Uterus (tissue), 4 donors: ENCODE data around the gene KRT28. TPM values are rescaled to one million over a fixed set of nuclear protein-coding genes. Genes with fewer than 3 reads are reported as not detected.
A peak's percentile ranks its signal among the peaks of the same experiment; 100 is the strongest.

Experiments used
- DNase-seq, 2 donors: peaks; one replicate each; pipeline ENCODE4 v3.0.0-alpha.2; 2019 to 2020
- H3K27ac ChIP-seq, 2 donors: fragments of 200-600 bp; sonication (generic); 1 replicate in 1 of 2; 2 replicates in 1 of 2; pipeline ENCODE4 v1.5.1; 2016 to 2018
- H3K27me3 ChIP-seq, 2 donors: fragments of 200-600 bp; sonication (generic); one replicate each; pipeline ENCODE4 v1.5.1; 2018 to 2019; ENCODE audit warnings: control low read depth in 1 of 2
- H3K36me3 ChIP-seq, 2 donors: fragments of 200-600 bp; sonication (generic); one replicate each; pipeline ENCODE4 v1.5.1; 2019; ENCODE audit warnings: control low read depth in 1 of 2
- H3K4me1 ChIP-seq, 2 donors: fragments of 200-600 bp; sonication (generic); one replicate each; pipeline ENCODE4 v1.5.1; 2018 to 2019; ENCODE audit warnings: control low read depth in 1 of 2
- H3K4me3 ChIP-seq, 2 donors: fragments of 200-600 bp; sonication (generic); 1 replicate in 1 of 2; 2 replicates in 1 of 2; pipeline ENCODE4 v1.5.1; 2018 to 2019; ENCODE audit warnings: mild to moderate bottlenecking in 1 of 2
- H3K9me3 ChIP-seq, 2 donors: fragments of 200-600 bp; sonication (generic); one replicate each; pipeline ENCODE4 v1.5.1; 2019; ENCODE audit warnings: control low read depth in 1 of 2
- CTCF ChIP-seq, 4 experiments: fragments of 200-600 bp in 2 of 4; fragments of 450-650 bp in 2 of 4; sonication (generic) in 2 of 4; IDR thresholded peaks; one replicate each; pipeline ENCODE4 v1.5.1; 2016 to 2019; ENCODE audit warnings: antibody characterized with exemption in 4 of 4, mild to moderate bottlenecking in 2 of 4, moderate library complexity in 1 of 4
- POLR2A ChIP-seq, 2 donors: fragments of 450-650 bp; IDR thresholded peaks; one replicate each; pipeline ENCODE4 v1.6.1; 2016; ENCODE audit warnings: antibody characterized with exemption in 2 of 2, mild to moderate bottlenecking in 1 of 2, moderate library complexity in 1 of 2
- intact Hi-C: fragments of 100-400 bp; cut with DNase I; formaldehyde crosslinking; loops from one replicate; pipeline ENCODE4 v1.15.1; 2023; ENCODE audit warnings: low total_unique reads
- total RNA-seq, 4 donors: library from RNA; depleted of rRNA in 3 of 4; stranded (reverse); fragments of >200 nt in 3 of 4; gene quantifications; one replicate each; pipeline versions ENCODE4 v1.1.0 to v1.2.4, GENCODE V29; 2014 to 2023
- donor health status: DM: yes; HTN: yes; CAD: no.

The KRT28 gene
- total RNA-seq, 4 donors from 2014 or later, result not detected

- Histone ChIP-seq H3K36me3 (no peaks in the 10 kb centered on the region), H3K27ac (no peak overlapping the region), H3K27me3 (no peaks in the 10 kb centered on the region), H3K4me1 (peaks cover 0 to 4% of the 10 kb centered on the region in 2 donors), H3K4me3 (no peak overlapping the region), H3K9me3 (no peaks in the 10 kb centered on the region)
- DNase-seq, result no peak
- TF ChIP-seq POLR2A (IDR thresholded peaks at IDR 0.05) (no peak), CTCF (IDR thresholded peaks at IDR 0.05) (no peak)
- intact Hi-C loops, result loop anchor here (10.0 kb wide), 1 partner anchor 859 kb away; no protein-coding TSS in a partner anchor
These were observed 6.4 kb upstream of the KRT28 start for GRCh38 chr17:40806131-40806530.

GRCh38 chr17:40803617-40804082 is 3.9 kb upstream of the KRT28 start:
- Histone ChIP-seq H3K9me3 (no peaks in the 10 kb centered on the region), H3K36me3 (no peaks in the 10 kb centered on the region), H3K27ac (no peak overlapping the region), H3K4me3 (no peak overlapping the region), H3K4me1 (peaks cover 0 to 4% of the 10 kb centered on the region in 2 donors), H3K27me3 (no peaks in the 10 kb centered on the region)
- TF ChIP-seq POLR2A (IDR thresholded peaks at IDR 0.05), result no peak
- peak; percentile 72 to 84 (median 78) for TF ChIP-seq CTCF (IDR thresholded peaks at IDR 0.05)
- intact Hi-C loops, result loop anchor here (10.0 kb wide), 1 partner anchor 861 kb away; no protein-coding TSS in a partner anchor
- DNase-seq, result peak; percentile 69 to 76

- Histone ChIP-seq H3K36me3 (no peaks in the 10 kb centered on the region), H3K4me3 (no peak overlapping the region), H3K4me1 (peaks cover 0 to 4% of the 10 kb centered on the region in 2 donors), H3K27me3 (no peaks in the 10 kb centered on the region), H3K27ac (no peak overlapping the region), H3K9me3 (no peaks in the 10 kb centered on the region)
- intact Hi-C loops, result loop anchor here (10.0 kb wide), 1 partner anchor 864 kb away; no protein-coding TSS in a partner anchor
- no peak for DNase-seq
- TF ChIP-seq CTCF (IDR thresholded peaks at IDR 0.05), result no peak
- TF ChIP-seq POLR2A (IDR thresholded peaks at IDR 0.05), result no peak
These were observed 1.4 kb upstream of the KRT28 start for GRCh38 chr17:40801157-40801556.

- no peak overlapping the region for H3K27ac ChIP-seq
- TF ChIP-seq CTCF (IDR thresholded peaks at IDR 0.05), result no peak
- no peak for TF ChIP-seq POLR2A (IDR thresholded peaks at IDR 0.05)
- no peak for DNase-seq
- no peaks in the 10 kb centered on the region for H3K9me3 ChIP-seq
- H3K4me1 ChIP-seq, result peaks cover 0 to 4% of the 10 kb centered on the region in 2 donors
- no peak overlapping the region for H3K4me3 ChIP-seq
- intact Hi-C loops, result loop anchor here (10.0 kb wide), 1 partner anchor 864 kb away; no protein-coding TSS in a partner anchor
- H3K27me3 ChIP-seq, result no peaks in the 10 kb centered on the region
- H3K36me3 ChIP-seq, result no peaks in the 10 kb centered on the region
These were observed 622 bp upstream of the KRT28 start for GRCh38 chr17:40800381-40800780.

GRCh38 chr17:40796846-40797245 is 2.9 kb downstream of the KRT28 start:
- Histone ChIP-seq H3K36me3 (no peaks in the 10 kb centered on the region), H3K9me3 (no peaks in the 10 kb centered on the region), H3K4me3 (no peak overlapping the region), H3K4me1 (no peaks in the 10 kb centered on the region), H3K27me3 (no peaks in the 10 kb centered on the region), H3K27ac (no peak overlapping the region)
- TF ChIP-seq POLR2A (IDR thresholded peaks at IDR 0.05) (no peak), CTCF (IDR thresholded peaks at IDR 0.05) (no peak)
- no peak for DNase-seq
- intact Hi-C loops, result no loop called here
